K562 (cell line): ENCODE measurements around the gene MRPL44.
"Not testable (repeated sequence)": the region's sequence is repeated elsewhere in the genome, so short reads cannot be mapped to it uniquely, and the experiment has no call there.

Experiments
- KAT7 ChIP-seq: sonication (generic); formaldehyde crosslinking; IDR thresholded peaks from 2 replicates; pipeline ENCODE4 v1.8.0; 2022; ENCODE audit warnings: missing genetic modification reagents, mild to moderate bottlenecking, borderline replicate concordance
- NRF1 ChIP-seq, 2 experiments: fragments of 450-650 bp; IDR thresholded peaks in 1 of 2; conservative IDR thresholded peaks in 1 of 2; 2 replicates each; pipeline ENCODE4 v1.6.1; 2014; ENCODE audit warnings: mild to moderate bottlenecking in 2 of 2
- SIN3B ChIP-seq: fragments of 450-650 bp; IDR thresholded peaks from 2 replicates; pipeline ENCODE4 v1.6.1; 2017; ENCODE audit warnings: low read depth, mild to moderate bottlenecking, moderate library complexity
- ZC3H4 ChIP-seq: sonication (generic); formaldehyde crosslinking; IDR thresholded peaks from 2 replicates; pipeline ENCODE4 v1.9.0; 2021; ENCODE audit warnings: missing genetic modification reagents, borderline replicate concordance

DNA sequence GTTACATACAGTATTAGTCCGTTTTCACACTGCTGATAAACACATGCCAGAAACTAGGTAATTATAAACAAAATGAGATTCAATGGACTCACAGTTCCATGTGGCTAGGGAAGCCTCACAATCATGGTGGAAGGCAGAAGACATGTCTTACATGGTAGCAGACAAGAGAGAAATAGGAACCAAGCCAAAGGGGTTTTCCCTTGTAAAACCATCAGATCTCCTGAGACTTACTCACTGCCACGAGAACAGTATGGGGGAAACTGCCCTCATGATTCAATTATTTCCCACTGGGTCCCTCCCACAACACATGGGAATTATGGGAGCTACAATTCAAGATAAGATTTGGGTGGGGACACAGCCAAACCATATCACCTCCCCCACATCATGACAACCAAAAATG, 17.8 kb upstream of the MRPL44 start:
- TF ChIP-seq NRF1 (conservative IDR thresholded peaks at IDR 0.05 in 1 of 2, IDR thresholded peaks at IDR 0.05 in 1 of 2); SIN3B; ZC3H4 (CRISPR knock-in tag); KAT7 (CRISPR knock-in tag): not testable (repeated sequence)
